IMR-90 (cell line): Measurements from ENCODE around the gene SVIL. TPM values are rescaled to one million over a fixed set of nuclear protein-coding genes. Genes with fewer than 3 reads are reported as not detected.

Experiments used
- CEBPB ChIP-seq: IDR thresholded peaks from 2 replicates; pipeline ENCODE4 v1.6.1; 2012; ENCODE audit warnings: low read depth, low read length, improper control_type of control experiment
- MXI1 ChIP-seq: IDR thresholded peaks from 2 replicates; pipeline ENCODE4 v1.6.1; 2012; ENCODE audit warnings: low read depth, mild to moderate bottlenecking, low read length, moderate library complexity, borderline replicate concordance
- NFE2L2 ChIP-seq: fragments of 150-350 bp; IDR thresholded peaks from 2 replicates; pipeline ENCODE4 v1.6.1; 2016; ENCODE audit warnings: low read depth, mild to moderate bottlenecking, low read length
- polyA plus RNA-seq, 3 experiments: library from polyadenylated mRNA; depleted of rRNA; stranded (reverse); fragments of >200 nt; gene quantifications; 2 replicates each; pipeline ENCODE4 v1.2.3, GENCODE V29; 2012; ENCODE audit warnings: low replicate concordance in 1 of 3
- total RNA-seq: library from RNA; depleted of rRNA; stranded (reverse); fragments of >200 nt; gene quantifications from 2 replicates; pipeline ENCODE4 v1.2.3, GENCODE V29; 2012
- TF ChIP-seq, protein P1 (sequence below): fragments of 150-350 bp; IDR thresholded peaks from 2 replicates; pipeline ENCODE4 v1.6.1; 2016; ENCODE audit warnings: low read depth, mild to moderate bottlenecking, low read length, moderate library complexity, borderline replicate concordance

SVIL gene
- total and polyA plus RNA-seq, 2 of the 4 experiments (the other 2 are of a cell fraction), result 11.5 to 11.6 TPM

DNA sequence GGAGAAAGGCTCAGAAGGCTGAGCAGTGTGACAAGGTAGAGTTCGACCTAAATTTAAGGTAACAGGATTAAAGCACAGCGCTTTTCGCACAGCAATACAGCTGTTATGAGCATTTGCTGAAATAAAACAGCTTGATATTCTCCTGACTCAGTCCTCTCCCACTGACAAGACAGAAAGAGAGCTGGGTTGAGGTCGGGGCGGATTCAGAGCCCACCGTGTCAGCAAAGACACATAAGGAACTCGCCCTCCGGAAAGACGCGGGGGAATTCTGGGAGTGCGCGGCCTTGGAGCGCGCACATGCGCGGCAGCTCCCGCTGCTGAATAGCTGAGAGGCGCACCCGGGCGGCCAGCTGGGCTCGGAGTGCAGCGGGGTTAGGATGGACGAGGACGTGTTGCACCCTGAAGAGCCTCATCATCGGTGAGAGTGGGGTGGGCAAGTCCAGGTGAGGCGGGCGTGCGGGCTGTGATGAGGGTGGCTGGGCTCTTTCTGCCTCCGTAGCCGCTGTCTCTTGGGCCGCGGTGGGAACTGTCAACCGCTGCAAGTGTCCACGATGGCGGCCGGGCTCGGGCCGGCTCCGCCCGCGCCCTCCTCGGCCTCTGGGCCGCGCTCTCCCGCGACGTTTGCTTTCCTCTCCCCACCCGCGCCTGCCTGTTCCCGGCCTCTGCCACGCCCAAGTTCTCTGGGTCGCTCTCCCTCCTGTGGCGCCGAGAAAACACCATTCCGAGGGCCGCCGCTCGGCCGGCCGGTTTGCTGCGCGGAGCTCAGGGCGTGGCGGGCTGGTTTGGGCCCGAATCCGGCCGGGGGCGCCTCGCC lies 225.3 kb downstream of the SVIL start (continued):
- no peak for TF ChIP-seq NFE2L2
- TF ChIP-seq, protein P1, sequence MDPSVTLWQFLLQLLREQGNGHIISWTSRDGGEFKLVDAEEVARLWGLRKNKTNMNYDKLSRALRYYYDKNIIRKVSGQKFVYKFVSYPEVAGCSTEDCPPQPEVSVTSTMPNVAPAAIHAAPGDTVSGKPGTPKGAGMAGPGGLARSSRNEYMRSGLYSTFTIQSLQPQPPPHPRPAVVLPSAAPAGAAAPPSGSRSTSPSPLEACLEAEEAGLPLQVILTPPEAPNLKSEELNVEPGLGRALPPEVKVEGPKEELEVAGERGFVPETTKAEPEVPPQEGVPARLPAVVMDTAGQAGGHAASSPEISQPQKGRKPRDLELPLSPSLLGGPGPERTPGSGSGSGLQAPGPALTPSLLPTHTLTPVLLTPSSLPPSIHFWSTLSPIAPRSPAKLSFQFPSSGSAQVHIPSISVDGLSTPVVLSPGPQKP, result no peak
- TF ChIP-seq MXI1, result peak; percentile 74; the same call in 1 of the 2 replicates
- TF ChIP-seq CEBPB, result no peak
